VCaP (cell line): ENCODE data around the gene UBALD2.
"Not testable (repeated sequence)": the region's sequence is repeated elsewhere in the genome, so short reads cannot be mapped to it uniquely, and the experiment has no call there.

ENCODE experiments used
- H3K27ac ChIP-seq: fragments of 450-650 bp; 2 replicates; pipeline ENCODE4 v1.5.1; 2017
- TF ChIP-seq, protein P1 (sequence below): fragments of 450-650 bp; conservative IDR thresholded peaks from 2 replicates; pipeline ENCODE4 v1.5.1; 2017; ENCODE audit warnings: mild to moderate bottlenecking, moderate library complexity

The UBALD2 gene

DNA sequence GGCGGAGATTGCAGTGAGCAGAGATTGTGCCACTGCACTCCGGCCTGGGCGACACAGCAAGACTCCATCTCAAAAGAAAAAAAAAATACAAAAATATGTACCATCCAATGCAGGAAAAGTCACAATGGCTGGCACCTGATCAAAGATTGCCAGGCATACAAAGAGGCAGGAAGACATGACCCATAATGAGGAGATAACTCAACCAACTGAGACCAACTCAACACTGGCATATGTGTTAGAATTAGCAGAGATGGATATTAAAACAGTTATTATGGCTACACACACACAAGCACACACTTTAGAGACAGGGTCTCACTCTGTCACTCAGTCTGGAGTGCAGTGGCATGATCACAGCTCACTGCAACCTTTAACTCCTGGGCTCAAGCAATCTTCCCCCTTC is 32.3 kb downstream of the UBALD2 start:
- TF ChIP-seq, protein P1, sequence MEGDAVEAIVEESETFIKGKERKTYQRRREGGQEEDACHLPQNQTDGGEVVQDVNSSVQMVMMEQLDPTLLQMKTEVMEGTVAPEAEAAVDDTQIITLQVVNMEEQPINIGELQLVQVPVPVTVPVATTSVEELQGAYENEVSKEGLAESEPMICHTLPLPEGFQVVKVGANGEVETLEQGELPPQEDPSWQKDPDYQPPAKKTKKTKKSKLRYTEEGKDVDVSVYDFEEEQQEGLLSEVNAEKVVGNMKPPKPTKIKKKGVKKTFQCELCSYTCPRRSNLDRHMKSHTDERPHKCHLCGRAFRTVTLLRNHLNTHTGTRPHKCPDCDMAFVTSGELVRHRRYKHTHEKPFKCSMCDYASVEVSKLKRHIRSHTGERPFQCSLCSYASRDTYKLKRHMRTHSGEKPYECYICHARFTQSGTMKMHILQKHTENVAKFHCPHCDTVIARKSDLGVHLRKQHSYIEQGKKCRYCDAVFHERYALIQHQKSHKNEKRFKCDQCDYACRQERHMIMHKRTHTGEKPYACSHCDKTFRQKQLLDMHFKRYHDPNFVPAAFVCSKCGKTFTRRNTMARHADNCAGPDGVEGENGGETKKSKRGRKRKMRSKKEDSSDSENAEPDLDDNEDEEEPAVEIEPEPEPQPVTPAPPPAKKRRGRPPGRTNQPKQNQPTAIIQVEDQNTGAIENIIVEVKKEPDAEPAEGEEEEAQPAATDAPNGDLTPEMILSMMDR = no peak
- no peak overlapping the region for H3K27ac ChIP-seq

DNA sequence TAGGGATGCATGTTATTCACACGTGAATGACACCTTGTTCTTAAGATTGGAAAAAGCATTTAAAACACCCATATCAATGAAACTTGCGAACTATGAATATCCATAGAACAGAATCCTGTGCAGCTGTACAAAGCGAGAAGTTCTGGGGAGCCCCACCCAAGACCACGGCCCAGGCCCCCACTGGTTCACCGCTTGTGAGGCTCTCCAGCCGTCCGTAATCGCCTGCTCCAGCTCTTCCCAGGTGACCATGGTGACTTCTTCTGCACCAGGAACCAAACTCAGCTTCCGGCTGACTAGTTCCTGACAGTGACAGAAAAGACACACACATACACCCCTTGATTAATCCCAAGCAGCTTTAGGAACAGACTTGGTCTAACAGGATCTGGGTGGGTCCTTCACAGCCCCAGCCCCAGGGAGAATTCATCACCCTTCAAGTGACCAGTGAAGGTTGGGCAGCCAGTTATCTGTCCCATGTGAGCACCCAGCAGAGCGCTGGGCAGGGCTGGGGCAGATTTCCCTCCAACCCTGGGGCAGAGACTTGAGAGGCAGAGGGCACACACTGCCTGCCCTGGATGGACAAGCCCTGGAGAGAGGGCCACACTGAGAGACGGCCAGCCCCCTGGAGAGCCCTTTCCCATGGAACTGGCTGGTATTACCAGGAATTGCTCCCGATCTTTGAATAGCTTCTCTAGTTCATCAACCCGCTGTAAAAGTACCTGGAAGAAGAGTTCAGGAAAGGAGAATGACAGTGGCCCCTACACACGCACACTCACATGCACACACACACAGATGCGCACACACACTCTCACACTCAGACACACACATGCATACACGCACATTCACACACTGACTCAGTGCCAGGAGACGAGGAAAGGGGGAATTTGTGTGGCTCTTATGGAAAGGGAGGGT is 39.3 kb downstream of the UBALD2 start:
- H3K27ac ChIP-seq = no peak overlapping the region; the same call in 1 of the 2 replicates
- TF ChIP-seq, protein P1 = no peak

DNA sequence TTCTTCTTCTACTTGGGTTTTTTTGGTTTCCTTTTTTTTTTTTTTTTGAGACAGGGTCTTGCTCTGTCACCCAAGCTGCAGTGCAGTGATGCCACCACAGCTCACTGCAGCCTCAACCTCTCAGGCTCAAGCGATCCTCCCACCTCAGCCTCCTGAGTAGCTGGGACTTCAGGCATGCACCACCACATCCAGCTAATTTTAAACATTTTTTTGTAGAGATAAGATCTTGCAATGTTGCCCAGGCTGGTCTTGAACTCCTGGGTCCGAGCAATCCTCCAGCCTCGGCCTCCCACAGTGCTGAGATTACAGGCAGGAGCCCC is 39.9 kb downstream of the UBALD2 start:
- H3K27ac ChIP-seq = not testable (repeated sequence)

DNA sequence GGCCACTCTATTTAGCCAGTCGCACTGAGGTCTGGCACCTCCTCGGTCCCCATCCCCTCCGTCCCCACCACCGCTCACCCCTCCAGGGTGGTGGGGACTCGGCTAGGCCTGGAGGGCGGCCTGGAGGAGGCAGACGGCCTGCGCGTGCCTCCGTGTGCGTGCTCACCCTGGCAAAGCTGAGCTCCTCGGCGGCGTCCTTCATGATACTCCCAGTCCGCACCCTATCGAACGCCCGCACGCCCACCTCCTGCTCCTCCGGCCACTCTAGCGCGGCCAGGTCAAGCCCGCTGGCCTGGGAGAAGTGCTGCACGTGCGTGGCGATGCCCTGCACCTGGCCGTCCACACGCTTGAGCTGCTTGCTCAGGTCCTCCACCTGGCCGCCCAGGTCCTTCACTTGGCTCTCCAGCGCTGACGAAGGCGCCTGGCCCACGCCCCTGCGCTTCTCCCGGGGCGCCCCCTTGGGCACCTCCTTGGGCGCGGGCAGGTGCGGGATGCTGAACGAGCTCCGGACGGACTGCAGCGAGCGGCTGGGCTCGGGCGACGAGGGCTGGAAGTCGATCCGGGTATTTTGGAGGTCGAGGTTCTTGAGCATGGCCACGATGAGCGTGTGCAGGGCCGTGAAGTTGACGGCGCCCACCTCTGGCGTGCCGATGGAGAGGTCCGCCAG is 42.3 kb downstream of the UBALD2 start:
- TF ChIP-seq, protein P1 = no peak
- no peak overlapping the region for H3K27ac ChIP-seq

DNA sequence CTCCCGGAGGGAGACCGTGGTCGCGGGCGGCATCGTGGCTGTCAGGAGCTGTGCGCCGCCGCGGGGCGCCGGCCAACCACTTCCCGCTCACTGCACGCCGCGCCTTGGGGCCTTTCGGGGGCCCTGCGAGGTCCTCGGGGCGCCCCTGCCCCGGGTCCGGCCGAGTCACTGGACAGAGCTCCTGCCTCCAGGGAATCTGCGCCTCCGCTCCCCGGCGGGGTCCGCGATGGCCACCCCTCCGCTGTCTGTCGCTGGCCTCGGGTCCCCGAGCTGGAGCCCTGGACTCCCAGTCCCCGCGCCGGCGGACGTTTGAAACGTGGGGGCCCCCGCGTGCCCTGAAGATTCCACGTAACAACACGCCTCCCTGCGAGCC is 42.8 kb downstream of the UBALD2 start, which contains the start of gene QRICH2:
QRICH2 (minus strand) TSS at position 311 of the 373 bp plus-strand sequence; CDS start at position 33, 278 bp downstream.
- H3K27ac ChIP-seq = no peak within 1 kb of the TSS
- TF ChIP-seq, protein P1 = no peak

DNA sequence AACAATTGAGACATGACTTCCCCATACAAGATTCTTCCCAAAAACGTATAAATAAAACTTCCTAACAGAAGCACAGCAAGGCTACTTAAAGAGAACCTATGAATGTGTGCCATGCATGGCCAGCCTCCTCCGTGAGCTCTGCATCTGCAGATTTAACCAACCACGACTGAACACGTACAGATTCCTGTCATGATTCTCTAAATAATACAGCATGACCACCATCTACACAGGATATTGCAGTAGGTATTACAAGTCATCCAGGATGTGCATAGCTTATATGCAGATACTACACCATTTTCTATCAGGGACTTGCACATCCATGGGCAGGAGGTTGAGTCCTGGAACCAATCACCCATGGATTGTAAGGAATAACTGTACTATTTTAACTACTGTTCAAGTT is 44.3 kb downstream of the UBALD2 start:
- H3K27ac ChIP-seq = no peak overlapping the region
- TF ChIP-seq, protein P1 = no peak

DNA sequence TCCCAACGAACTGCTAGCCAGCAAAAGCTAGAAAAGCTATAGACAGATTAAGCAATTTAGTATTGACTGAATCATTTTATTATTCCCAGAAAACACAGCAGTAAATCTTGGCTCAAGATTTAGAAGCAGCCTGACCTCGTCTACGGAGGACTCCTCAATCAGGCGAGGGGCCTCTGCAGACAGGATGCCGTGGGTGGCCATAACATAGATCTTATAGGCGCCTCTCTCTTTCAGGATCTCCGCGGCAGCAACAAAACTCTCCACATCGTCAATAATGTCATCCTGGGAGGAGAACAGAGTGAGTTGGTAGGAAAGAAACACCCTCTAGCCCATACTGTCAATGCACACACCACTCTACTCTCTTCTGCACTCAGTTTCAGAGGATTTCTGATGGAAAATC is 47.6 kb downstream of the UBALD2 start:
- peak overlapping the region; percentile 80; the same call in 1 of the 2 replicates for H3K27ac ChIP-seq
- TF ChIP-seq, protein P1 = no peak
